ENCODE data around the gene ARHGAP15.

Gene ARHGAP15

GRCh38 chr2:143431316-143431715 is 302.1 kb downstream of the ARHGAP15 start:
- no peak for TF ChIP-seq CTCF (IDR thresholded peaks at IDR 0.05; ENCODE audit: low read depth, low read length)

GRCh38 chr2:143433251-143433650 is 304.0 kb downstream of the ARHGAP15 start:
- no peak for TF ChIP-seq CTCF (IDR thresholded peaks at IDR 0.05; ENCODE audit: low read depth, low read length)
- H3K4me3 ChIP-seq (ENCODE audit: low read depth, low read length): no peak overlapping the region

More at GRCh38 chr2:143431316-143431715, 302.1 kb downstream of the ARHGAP15 start:
- H3K4me3 ChIP-seq (ENCODE audit: low read depth, low read length): no peak overlapping the region

GRCh38 chr2:143433840-143434239 is 304.6 kb downstream of the ARHGAP15 start:
- no peak overlapping the region for H3K4me3 ChIP-seq (ENCODE audit: low read depth, low read length)
- TF ChIP-seq CTCF (IDR thresholded peaks at IDR 0.05; ENCODE audit: low read depth, low read length): no peak

- no peak overlapping the region for H3K4me3 ChIP-seq (ENCODE audit: low read depth, low read length)
- TF ChIP-seq CTCF (IDR thresholded peaks at IDR 0.05; ENCODE audit: low read depth, low read length): no peak
Observed at GRCh38 chr2:143434445-143434844, 305.2 kb downstream of the ARHGAP15 start.

- no peak for TF ChIP-seq CTCF (IDR thresholded peaks at IDR 0.05; ENCODE audit: low read depth, low read length)
Observed at GRCh38 chr2:143435131-143435530, 305.9 kb downstream of the ARHGAP15 start.

GRCh38 chr2:143436951-143437350 is 307.7 kb downstream of the ARHGAP15 start:
- H3K4me3 ChIP-seq (ENCODE audit: low read depth, low read length): no peak overlapping the region
- no peak for TF ChIP-seq CTCF (IDR thresholded peaks at IDR 0.05; ENCODE audit: low read depth, low read length)

More at GRCh38 chr2:143435131-143435530, 305.9 kb downstream of the ARHGAP15 start:
- no peak overlapping the region for H3K4me3 ChIP-seq (ENCODE audit: low read depth, low read length)

- TF ChIP-seq CTCF (IDR thresholded peaks at IDR 0.05; ENCODE audit: low read depth, low read length): no peak
- no peak overlapping the region for H3K4me3 ChIP-seq (ENCODE audit: low read depth, low read length)
Observed at GRCh38 chr2:143440411-143441012, 311.3 kb downstream of the ARHGAP15 start.
